ENCODE measurements around the gene CYP1A2.

Gene CYP1A2

DNA sequence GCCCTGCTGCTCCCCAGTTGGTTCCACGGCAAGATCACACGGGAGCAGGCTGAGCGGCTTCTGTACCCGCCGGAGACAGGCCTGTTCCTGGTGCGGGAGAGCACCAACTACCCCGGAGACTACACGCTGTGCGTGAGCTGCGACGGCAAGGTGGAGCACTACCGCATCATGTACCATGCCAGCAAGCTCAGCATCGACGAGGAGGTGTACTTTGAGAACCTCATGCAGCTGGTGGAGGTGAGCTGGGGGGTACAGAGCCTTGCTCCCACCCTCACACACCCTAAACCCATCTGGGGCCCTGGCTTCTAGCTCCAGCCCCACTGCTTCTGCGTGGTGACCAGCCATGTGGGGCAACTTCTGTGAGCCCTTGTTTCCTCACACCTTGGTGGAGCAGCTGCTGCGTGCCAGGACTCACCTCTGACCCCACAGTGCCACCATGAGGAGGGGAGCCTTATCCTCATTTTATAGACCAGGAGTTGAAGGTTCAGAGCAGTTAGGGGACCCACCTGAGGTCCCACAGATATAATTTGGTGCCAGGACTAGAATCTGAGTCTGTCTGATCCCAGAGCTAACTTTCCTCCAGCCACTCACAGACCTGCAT, 50.7 kb downstream of the CYP1A2 start:
- peak; percentile 50 for ATAC-seq
- H3K27me3 Mint-ChIP-seq: no peaks in the 10 kb centered on the region
- H3K4me3 Mint-ChIP-seq: no peak overlapping the region
- peaks cover 71% of the 10 kb centered on the region for H3K4me1 Mint-ChIP-seq
- peaks cover 64% of the 10 kb centered on the region for H3K36me3 Mint-ChIP-seq
- peak overlapping the region; percentile 88 for H3K27ac Mint-ChIP-seq
- H3K9me3 Mint-ChIP-seq: no peaks in the 10 kb centered on the region

DNA sequence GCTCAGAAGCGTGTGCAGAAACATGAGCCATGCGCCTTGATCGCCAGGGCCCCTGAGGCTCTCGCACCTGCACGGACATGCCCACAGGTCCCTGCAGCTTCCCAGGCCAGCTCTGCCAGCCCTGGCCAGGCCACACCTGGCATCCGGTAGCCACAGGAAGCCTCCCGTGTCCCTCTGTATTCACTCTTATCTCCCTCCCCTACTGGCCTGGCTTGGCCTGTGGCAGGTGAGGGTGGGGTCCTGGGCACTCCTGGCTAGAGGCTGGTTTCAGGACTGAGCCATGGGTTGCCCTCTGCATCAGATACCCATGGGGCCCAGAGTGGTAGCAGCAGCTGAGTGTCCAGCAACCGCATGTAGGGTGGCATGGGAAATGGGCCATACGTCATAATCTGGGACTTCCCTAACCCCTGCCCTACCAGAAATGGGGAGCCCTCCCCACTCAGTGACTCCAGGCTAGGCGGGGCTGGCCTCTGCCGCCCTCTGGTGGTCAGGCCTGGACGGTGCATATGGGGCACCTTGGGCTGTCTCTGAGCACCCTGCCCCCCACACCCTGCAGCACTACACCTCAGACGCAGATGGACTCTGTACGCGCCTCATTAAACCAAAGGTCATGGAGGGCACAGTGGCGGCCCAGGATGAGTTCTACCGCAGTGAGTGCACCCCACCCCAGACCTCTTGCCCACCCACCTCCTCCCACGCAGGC, 51.4 kb downstream of the CYP1A2 start:
- Mint-ChIP-seq H3K27ac (peak overlapping the region; percentile 88), H3K36me3 (peaks cover 70% of the 10 kb centered on the region), H3K9me3 (no peaks in the 10 kb centered on the region), H3K4me1 (peaks cover 70% of the 10 kb centered on the region), H3K4me3 (peak overlapping the region; percentile 18), H3K27me3 (no peaks in the 10 kb centered on the region)
- ATAC-seq: peak; percentile 95

- ATAC-seq: peak; percentile 56
- peak overlapping the region; percentile 18 for H3K4me3 Mint-ChIP-seq
- peak overlapping the region; percentile 88 for H3K27ac Mint-ChIP-seq
- H3K36me3 Mint-ChIP-seq: peaks cover 71% of the 10 kb centered on the region
- H3K9me3 Mint-ChIP-seq: no peaks in the 10 kb centered on the region
- no peaks in the 10 kb centered on the region for H3K27me3 Mint-ChIP-seq
- H3K4me1 Mint-ChIP-seq: peaks cover 65% of the 10 kb centered on the region
Measured at GRCh38 chr15:74800559-74801094, 52.0 kb downstream of the CYP1A2 start.

DNA sequence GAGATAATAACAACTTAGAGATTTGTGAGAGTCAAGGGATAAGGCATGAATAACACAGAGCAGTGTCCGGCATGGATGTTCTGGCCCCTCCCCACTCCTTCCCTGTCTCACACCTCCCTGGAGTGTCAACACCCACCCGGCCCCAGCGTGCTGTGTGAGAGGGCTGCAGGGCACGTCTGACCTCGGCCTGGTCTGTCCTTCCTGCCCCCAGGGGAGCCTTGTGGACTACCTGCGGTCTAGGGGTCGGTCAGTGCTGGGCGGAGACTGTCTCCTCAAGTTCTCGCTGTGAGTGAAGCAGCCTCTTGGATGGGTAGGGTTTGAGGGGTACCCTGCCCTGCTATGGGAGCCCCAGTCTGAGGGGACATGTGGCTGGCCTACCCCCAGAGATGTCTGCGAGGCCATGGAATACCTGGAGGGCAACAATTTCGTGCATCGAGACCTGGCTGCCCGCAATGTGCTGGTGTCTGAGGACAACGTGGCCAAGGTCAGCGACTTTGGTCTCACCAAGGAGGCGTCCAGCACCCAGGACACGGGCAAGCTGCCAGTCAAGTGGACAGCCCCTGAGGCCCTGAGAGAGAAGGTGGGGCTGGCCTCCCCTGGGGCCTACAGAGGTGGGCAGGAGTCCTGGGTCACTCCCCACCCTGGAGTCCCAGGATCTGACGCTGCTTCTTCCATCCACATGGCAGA, 52.8 kb downstream of the CYP1A2 start:
- peaks cover 60% of the 10 kb centered on the region for H3K4me1 Mint-ChIP-seq
- H3K27ac Mint-ChIP-seq: peak overlapping the region; percentile 88
- peaks cover 64% of the 10 kb centered on the region for H3K36me3 Mint-ChIP-seq
- ATAC-seq: no peak
- H3K4me3 Mint-ChIP-seq: no peak overlapping the region
- no peaks in the 10 kb centered on the region for H3K9me3 Mint-ChIP-seq
- H3K27me3 Mint-ChIP-seq: no peaks in the 10 kb centered on the region

DNA sequence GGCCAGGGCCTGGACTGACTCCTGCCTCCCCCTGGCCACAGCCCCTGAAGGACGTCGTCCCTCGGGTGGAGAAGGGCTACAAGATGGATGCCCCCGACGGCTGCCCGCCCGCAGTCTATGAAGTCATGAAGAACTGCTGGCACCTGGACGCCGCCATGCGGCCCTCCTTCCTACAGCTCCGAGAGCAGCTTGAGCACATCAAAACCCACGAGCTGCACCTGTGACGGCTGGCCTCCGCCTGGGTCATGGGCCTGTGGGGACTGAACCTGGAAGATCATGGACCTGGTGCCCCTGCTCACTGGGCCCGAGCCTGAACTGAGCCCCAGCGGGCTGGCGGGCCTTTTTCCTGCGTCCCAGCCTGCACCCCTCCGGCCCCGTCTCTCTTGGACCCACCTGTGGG, 53.6 kb downstream of the CYP1A2 start:
- no peak overlapping the region for H3K27ac Mint-ChIP-seq
- peaks cover 64% of the 10 kb centered on the region for H3K36me3 Mint-ChIP-seq
- no peaks in the 10 kb centered on the region for H3K27me3 Mint-ChIP-seq
- no peaks in the 10 kb centered on the region for H3K9me3 Mint-ChIP-seq
- no peak overlapping the region for H3K4me3 Mint-ChIP-seq
- ATAC-seq: no peak
- H3K4me1 Mint-ChIP-seq: peaks cover 65% of the 10 kb centered on the region

GRCh38 chr15:74802862-74803447, 54.3 kb downstream of the CYP1A2 start:
- peaks cover 62% of the 10 kb centered on the region for H3K36me3 Mint-ChIP-seq
- peaks cover 65% of the 10 kb centered on the region for H3K4me1 Mint-ChIP-seq
- ATAC-seq: no peak
- H3K9me3 Mint-ChIP-seq: no peaks in the 10 kb centered on the region
- H3K27ac Mint-ChIP-seq: no peak overlapping the region
- no peak overlapping the region for H3K4me3 Mint-ChIP-seq
- no peaks in the 10 kb centered on the region for H3K27me3 Mint-ChIP-seq

DNA sequence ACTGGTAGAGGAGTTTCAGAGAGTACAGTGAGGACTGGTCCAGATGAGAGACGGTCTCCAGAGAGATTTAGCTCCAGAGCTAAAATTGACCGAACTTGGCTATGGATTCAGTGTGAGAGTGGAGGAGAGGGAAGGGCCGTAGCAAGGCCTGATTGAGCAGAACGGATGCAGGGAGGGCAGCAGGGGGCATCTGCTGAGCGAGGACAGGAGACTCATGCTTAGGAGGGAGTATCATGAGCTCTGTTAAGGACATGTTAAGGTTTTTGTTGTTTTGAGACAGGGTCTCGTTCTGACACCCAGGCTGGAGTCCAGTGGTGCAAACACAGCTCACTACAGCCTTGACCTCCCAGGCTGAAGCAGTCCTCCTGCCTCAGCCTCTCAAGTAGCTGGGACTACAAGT, 56.3 kb downstream of the CYP1A2 start:
- peak overlapping the region; percentile 44 for H3K27ac Mint-ChIP-seq
- no peaks in the 10 kb centered on the region for H3K9me3 Mint-ChIP-seq
- no peaks in the 10 kb centered on the region for H3K27me3 Mint-ChIP-seq
- peaks cover 45% of the 10 kb centered on the region for H3K36me3 Mint-ChIP-seq
- peak overlapping the region; percentile 2 for H3K4me3 Mint-ChIP-seq
- H3K4me1 Mint-ChIP-seq: peaks cover 63% of the 10 kb centered on the region
- no peak for ATAC-seq
